ENCODE measurements around the gene LEFTY1.

- TF ChIP-seq CTCF (IDR thresholded peaks at IDR 0.05; ENCODE audit: borderline replicate concordance, extremely low read depth, low read length, poor library complexity, severe bottlenecking) (peak; percentile 72), EZH2 (IDR thresholded peaks at IDR 0.05; ENCODE audit: borderline replicate concordance, low read depth, low read length, severe bottlenecking) (no peak)
Observed at GRCh38 chr1:225845571-225846259, 43.2 kb downstream of the LEFTY1 start.

Measured in DND-41 (cell line).